NCI-H345 (cell line): Measurements from ENCODE around the gene BHLHE23.
"Not testable (repeated sequence)": the region's sequence is repeated elsewhere in the genome, so short reads cannot be mapped to it uniquely, and the experiment has no call there.

Source experiments
- DNase-seq: peaks from one replicate; lab custom pipeline; 2025; lab: John Stamatoyannopoulos, UW

Gene BHLHE23

GRCh38 chr20:63043348-63044203 is 36.8 kb upstream of the BHLHE23 start:
- no peak for DNase-seq

DNA sequence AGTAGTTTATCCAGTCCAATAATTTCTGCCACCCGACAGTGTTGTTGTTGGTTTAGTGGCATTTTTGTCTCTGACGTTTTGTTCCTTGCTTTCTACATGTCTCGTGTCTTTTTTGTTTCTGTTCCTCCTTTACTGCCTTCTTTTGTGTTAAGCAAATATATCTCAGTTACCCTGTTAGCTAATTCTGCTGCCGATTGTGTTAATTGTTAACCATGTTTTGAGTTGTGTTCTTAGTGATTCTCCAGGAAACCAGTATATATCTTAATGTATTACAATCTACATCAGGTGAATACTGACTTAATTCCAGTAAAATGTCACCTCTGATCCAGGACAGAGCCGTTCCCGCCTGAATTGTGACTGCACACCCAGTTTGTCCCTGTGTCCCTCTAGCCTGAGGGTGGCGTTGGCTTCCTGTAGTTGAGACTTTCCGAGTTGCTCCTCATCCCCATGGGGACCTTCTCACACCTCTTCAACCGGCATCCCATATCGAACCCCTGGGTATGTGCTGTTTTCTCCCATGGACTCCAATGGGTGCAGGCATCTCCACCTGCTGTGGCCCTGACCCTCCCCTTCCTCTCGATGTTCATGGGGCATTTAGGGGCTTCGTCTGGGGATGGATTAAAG is 35.8 kb upstream of the BHLHE23 start:
- DNase-seq = no peak

GRCh38 chr20:63041776-63042175 is 35.0 kb upstream of the BHLHE23 start:
- DNase-seq = no peak

DNA sequence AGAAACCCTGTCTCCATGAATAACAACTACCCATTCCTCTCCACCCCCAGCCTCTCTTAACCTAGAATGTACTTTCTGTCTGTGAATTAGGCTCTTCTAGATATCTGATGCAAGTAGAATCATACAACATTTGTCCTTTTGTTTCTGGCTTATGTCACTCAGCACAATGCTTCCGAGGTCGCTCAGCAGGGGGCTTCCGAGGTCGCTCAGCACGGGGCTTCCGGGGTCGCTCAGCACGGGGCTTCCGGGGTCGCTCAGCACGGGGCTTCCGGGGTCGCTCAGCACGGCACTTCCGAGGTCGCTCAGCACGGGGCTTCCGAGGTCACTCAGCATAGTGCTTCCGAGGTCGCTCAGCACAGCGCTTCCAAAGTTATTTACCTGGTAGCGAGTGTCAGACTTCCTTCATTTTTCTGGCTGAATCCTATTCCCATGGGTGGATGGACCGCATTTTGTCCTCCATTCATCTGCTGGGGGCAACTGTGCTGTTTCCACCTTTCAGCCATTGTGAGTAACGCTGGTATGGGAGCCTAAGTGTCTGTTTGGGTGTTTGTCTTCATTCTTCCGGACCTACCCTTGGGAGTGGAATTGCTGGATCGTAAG is 31.0 kb upstream of the BHLHE23 start:
- DNase-seq = no peak

GRCh38 chr20:63036291-63036690 is 29.5 kb upstream of the BHLHE23 start:
- DNase-seq = no peak

- DNase-seq = no peak
Observed at GRCh38 chr20:63035603-63036185, 28.9 kb upstream of the BHLHE23 start.

GRCh38 chr20:63034710-63035602 is 28.2 kb upstream of the BHLHE23 start:
- not testable (repeated sequence) for DNase-seq

DNA sequence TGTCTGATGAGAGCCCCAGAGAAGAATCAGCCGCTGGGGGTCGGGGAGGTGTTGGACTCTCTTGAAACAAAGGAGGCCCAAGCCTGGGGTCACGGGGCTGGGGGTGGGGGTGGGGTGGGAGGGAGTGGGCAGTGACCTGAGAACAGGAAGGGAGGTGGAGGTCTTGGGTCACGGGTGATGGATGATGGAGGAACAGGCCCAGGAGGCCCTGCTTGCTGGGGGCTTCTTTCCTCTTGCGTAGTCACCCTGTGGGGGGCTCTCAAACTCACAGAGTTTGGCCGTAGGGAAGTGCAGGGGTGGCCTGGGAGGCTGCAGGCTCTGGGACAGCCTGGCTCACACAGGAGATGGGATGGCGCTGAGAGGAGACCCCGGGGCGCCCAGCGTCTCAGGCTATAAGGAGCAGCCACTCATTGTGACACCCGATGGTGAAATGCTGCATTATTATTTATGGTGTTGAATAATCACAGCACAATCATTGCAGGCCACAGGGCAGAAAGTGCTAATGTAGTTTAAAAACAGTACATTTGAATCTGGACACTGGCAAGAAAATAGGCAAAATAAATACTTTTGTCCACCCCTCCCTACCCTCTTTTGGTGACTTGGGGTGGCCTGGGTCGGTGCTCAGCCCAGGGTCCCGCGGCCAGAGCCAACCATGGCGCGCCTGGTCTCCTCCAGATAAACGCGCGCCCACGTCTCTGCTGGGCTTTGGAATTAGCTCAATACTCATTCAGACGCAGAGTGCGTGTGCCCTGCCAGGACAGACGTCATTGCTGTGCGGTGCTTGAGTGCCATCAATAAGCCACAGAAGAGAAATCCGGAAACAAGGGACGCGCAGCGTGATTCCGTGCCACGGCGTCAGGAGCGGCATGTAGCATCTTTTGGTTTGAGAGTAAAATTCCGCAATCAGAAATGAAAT is 27.3 kb upstream of the BHLHE23 start:
- DNase-seq = no peak

GRCh38 chr20:63032861-63033793 is 26.4 kb upstream of the BHLHE23 start:
- no peak for DNase-seq

DNA sequence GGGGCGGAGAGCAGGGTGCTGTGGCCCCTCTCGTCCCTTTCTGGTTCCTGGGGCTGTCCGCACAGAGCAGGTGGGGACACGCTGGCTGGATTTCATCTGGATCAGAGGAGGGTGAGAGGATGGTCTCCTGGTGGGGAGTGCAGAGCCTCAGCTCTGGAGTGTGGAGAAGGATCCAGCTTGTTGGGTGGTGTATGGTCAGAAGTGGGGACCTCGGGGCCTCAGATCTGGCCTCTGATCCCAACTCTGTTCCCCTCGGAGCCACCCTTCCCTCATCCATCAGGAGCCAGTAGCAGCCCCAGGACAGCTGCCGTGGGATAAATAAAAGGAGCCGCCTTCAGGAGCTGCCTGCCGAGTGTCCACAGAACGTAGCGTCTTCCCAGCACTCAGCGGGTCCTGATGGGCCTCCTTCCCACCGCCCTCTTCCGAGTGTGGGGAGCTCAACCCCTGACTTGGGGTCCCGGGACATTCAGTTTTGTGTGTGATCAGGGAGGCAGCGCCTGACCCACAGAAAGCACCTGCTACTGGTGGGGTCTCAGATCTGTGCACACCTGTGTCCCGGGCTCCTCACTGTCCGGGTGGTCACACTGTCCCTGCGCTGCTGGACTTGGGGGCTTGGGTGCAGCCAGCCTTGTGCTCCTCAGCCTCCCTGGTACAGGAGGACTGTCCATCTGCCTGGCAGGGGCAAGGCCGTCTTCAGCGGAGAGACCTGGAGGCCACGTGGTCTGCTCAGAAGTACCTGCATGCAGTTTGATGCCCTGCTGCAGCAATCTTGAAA is 25.4 kb upstream of the BHLHE23 start:
- no peak for DNase-seq

- no peak for DNase-seq
Observed at GRCh38 chr20:63031251-63032014, 24.7 kb upstream of the BHLHE23 start.

DNA sequence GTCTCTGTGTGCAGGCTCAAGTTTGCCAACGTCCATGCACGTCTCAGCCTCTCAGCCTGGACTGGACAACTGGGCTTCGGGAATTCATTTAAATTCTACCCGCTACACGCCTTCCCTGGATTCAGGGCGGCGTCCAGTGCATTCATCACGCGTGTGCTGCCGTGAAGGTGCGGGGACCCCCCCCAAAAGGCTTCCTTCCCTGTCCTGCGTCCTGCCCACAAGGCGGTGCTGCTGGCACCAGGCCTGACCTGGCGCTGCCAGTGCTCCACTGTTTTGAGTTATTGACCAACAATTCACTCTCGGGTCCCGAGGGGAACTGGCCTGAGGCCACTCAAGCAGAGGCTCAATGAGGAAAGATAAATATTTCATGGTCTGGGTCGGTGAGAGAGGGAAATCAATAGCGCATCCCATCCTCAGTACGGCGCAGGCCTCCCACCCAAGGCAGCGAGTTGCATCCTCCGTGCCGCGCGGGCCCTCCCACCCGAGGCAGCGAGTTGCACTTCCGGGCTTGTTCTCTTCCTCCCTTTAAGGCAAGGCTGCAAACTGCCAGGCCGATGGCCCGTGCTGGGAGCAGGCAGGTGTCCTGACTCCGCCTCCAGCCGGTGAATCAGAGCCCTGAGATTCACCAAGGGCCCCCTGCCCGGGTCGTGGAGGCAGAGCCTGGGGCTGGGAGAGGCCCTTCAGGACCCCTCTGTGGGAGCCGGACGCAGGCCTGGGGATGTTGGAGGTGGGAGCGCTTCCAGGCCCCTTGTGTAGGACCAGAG is 22.8 kb upstream of the BHLHE23 start:
- DNase-seq = peak; percentile 35

DNA sequence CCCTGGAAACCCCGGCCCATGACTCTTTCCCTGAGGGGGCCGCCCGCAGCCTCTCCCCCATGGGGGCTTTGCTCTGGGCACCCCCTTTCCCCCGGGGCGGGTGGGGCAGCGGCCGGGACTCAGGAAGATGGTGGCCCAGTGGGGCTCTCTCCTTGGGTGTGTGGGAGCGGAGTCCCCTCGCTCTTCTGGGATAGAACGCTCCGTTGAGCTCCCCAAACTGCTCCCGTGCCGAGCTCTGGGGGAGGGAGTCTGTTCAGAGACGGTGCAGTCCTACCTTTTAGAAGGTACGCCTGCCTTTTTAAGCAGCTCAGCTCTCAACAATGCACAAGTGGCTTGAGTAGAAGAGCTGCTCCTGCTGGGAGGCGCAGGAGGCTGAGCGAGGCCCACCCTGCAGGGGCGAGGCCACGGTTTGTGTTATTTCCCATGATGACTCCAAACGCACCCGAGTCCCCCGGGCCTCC is 21.7 kb upstream of the BHLHE23 start:
- DNase-seq = no peak

- peak; percentile 29 for DNase-seq
Observed at GRCh38 chr20:63027922-63028389, 21.2 kb upstream of the BHLHE23 start.

GRCh38 chr20:63027221-63027921 is 20.6 kb upstream of the BHLHE23 start:
- DNase-seq = no peak

GRCh38 chr20:63026582-63027165 is 19.9 kb upstream of the BHLHE23 start:
- DNase-seq = no peak
